Measurements from ENCODE around the gene FAM120B. TPM values are rescaled to one million over a fixed set of nuclear protein-coding genes. Genes with fewer than 3 reads are reported as not detected.
A peak's percentile ranks its signal among the peaks of the same experiment; 100 is the strongest.

FAM120B gene
- total RNA-seq, 1 donor from 2014 or later: 9.9 TPM

DNA sequence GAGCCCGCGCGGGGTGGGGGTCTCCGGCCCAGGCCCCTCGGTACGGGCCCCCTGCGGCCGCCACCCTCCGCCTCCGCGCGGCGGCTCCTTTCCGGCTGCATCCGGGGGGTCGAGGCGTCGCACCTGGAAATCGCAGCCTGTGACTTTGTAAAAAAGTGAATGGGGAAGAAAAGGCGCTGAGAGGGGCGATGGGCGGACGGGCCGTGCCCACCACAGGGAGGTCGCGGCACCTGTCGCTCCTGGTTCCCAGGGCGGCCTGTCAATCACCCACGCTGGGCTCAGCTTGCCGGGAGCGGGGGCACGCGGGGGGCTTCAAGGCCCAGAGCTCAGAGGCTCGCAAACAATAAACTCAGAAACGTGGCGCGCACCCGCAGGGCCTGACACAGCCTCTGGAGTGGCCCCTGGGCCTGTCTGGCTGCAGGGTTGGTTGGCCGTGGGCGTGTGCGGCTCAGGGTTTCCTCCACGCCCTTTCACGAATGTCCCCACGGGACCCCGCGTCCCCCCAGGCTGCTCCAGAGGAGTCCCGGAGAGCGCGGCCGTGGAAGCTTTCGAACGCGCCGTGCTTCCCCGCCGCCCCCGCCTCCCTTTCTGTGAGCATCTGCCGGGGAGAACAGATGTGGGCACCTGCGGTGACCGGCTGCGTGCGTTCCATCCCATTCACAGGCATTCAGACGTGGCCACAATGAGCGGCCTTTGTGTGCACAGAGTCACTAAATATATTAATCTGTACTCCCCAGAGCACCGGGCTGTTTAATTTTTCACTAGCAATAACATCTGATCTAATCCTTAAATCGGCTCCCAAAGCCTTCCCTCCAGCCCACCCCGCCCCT is 9.6 kb upstream of the FAM120B start:
- H3K4me1 ChIP-seq: peaks cover 13 to 34% of the 10 kb centered on the region in 2 donors
- no peaks in the 10 kb centered on the region for H3K9me3 ChIP-seq
- peak overlapping the region; percentile 61 to 70 for H3K4me3 ChIP-seq
- peak in 1 of 2 donors; percentile 57 for DNase-seq (ENCODE audit: low spot score in 2 of 2)
- intact Hi-C loops (cut with DNase I): no loop called here
- H3K36me3 ChIP-seq: no peaks in the 10 kb centered on the region
- TF ChIP-seq, protein P1, sequence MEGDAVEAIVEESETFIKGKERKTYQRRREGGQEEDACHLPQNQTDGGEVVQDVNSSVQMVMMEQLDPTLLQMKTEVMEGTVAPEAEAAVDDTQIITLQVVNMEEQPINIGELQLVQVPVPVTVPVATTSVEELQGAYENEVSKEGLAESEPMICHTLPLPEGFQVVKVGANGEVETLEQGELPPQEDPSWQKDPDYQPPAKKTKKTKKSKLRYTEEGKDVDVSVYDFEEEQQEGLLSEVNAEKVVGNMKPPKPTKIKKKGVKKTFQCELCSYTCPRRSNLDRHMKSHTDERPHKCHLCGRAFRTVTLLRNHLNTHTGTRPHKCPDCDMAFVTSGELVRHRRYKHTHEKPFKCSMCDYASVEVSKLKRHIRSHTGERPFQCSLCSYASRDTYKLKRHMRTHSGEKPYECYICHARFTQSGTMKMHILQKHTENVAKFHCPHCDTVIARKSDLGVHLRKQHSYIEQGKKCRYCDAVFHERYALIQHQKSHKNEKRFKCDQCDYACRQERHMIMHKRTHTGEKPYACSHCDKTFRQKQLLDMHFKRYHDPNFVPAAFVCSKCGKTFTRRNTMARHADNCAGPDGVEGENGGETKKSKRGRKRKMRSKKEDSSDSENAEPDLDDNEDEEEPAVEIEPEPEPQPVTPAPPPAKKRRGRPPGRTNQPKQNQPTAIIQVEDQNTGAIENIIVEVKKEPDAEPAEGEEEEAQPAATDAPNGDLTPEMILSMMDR (IDR thresholded peaks at IDR 0.05): no peak
- no peak overlapping the region for H3K27ac ChIP-seq
- peaks cover 34% of the 10 kb centered on the region for H3K27me3 ChIP-seq

DNA sequence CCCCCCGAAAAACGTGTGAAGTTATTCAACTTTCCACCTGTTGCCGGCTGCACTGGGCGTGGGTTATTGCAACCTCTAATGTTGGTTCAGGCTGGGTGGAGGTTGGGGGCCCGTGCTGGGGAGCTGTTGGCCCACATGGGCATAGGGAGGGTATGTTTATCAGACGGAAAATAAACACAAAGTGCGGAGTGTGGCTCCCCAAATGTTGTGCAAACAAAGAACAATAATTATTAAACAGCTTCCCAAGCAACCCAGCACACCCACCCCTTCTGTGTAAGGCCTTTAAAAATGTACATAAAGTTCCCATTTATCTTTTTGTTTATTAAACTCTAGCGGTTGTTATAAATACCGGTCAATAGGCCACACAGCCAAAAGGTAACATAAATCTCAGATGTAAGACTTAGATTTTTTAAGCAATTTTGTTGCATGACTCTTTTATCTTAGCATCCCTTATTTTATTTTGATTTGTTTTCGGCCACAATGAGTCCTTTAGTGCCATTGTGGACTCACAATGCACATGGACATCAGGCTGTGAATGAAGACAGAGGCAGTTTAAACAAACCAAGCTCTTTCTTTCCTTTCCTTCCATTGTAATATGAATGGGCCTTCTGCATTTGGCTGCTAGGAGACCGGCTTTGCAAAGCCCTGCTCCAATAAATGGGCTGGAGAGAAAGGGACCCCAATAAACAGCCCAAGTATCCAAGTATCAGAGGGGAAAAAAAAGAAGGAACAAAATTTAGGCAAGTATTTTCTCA is 8.8 kb upstream of the FAM120B start:
- H3K36me3 ChIP-seq: no peaks in the 10 kb centered on the region
- peaks cover 13 to 28% of the 10 kb centered on the region in 2 donors for H3K4me1 ChIP-seq
- H3K27ac ChIP-seq: no peak overlapping the region
- peak in 1 of 2 donors; percentile 16 for DNase-seq (ENCODE audit: low spot score in 2 of 2)
- TF ChIP-seq, protein P1 (IDR thresholded peaks at IDR 0.05): no peak
- no peak overlapping the region for H3K4me3 ChIP-seq
- intact Hi-C loops (cut with DNase I): no loop called here
- peaks cover 34% of the 10 kb centered on the region for H3K27me3 ChIP-seq
- no peaks in the 10 kb centered on the region for H3K9me3 ChIP-seq

DNA sequence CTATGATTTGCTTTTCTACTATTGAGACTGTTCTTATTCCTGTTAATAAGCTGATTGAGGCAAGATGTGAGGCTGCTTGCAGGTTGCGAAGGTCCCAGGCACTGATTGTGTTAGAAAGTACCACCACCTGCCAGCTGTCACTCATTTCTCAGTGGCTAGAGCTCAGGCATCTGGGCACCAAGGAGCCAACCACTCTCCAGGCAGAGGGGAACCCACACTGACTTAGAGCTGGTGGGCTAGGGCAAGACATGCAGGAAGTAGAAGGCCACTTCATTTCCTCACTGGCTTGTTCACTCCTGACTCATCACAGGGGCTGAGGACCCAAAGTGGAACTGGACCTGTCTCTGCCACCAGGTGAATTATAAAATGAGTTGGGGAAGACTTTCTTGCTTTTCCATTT is 7.9 kb upstream of the FAM120B start:
- H3K27me3 ChIP-seq: peaks cover 34% of the 10 kb centered on the region
- no peak overlapping the region for H3K27ac ChIP-seq
- H3K9me3 ChIP-seq: no peaks in the 10 kb centered on the region
- intact Hi-C loops (cut with DNase I): no loop called here
- no peaks in the 10 kb centered on the region for H3K36me3 ChIP-seq
- H3K4me3 ChIP-seq: no peak overlapping the region
- DNase-seq (ENCODE audit: low spot score in 2 of 2): peak in 1 of 2 donors; percentile 12
- TF ChIP-seq, protein P1 (IDR thresholded peaks at IDR 0.05): no peak
- peaks cover 13 to 19% of the 10 kb centered on the region in 2 donors for H3K4me1 ChIP-seq

DNA sequence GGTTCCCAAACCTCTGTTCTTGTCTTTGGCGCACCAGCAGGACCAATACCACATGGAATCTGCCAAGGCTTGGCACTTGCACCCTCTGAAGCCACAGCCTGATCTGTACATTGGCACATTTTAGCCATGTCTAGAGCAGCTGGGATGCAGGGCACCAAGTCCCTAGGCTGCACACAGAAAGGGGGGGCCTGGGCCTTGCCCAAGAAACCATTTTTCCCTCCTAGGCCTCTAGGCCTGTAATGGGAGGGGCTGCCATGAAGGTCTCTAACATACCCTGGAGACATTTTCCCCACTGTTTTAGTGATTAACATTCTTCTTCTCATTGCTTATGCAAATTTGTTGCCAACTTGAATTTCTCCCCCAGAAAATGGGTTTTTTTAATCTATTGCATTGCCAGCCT is 5.4 kb upstream of the FAM120B start:
- intact Hi-C loops (cut with DNase I): no loop called here
- Histone ChIP-seq H3K9me3 (no peaks in the 10 kb centered on the region), H3K36me3 (no peaks in the 10 kb centered on the region), H3K4me3 (no peak overlapping the region), H3K27me3 (peaks cover 12% of the 10 kb centered on the region), H3K4me1 (peaks cover 6 to 10% of the 10 kb centered on the region in 2 donors), H3K27ac (no peak overlapping the region)
- TF ChIP-seq, protein P1 (IDR thresholded peaks at IDR 0.05): no peak
- peak in 1 of 2 donors; percentile 22 for DNase-seq (ENCODE audit: low spot score in 2 of 2)

DNA sequence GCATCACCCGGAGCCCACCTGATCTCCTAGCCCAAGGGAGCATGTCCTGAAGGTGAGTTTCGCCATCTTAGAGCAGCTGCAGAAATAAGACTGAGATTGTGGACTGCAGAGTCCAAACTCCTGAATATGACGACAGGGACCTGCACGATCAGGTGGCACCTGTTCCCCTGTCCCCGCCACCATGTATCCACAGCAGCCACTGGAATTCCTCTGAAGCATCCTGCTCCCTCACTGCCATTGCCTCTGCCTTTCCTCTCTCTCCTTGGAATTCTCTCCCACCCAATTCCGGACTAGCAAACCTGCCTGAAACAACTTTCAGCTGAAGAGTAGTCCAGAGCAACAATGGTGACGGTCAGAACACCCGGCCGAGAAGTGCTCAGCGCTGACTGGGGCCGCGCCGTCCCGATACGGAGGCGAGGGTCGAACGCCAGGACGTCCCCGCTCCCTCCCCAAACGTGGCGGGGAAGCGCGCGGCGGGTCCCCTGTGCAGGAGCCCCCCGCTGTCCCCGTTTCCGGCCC is 694 bp upstream of the FAM120B start:
- Histone ChIP-seq H3K36me3 (no peaks in the 10 kb centered on the region), H3K27me3 (no peaks in the 10 kb centered on the region), H3K4me3 (peak overlapping the region; percentile 87 to 90), H3K27ac (peak overlapping the region; percentile 54 to 58), H3K4me1 (peaks cover 0 to 19% of the 10 kb centered on the region in 2 donors), H3K9me3 (no peaks in the 10 kb centered on the region)
- intact Hi-C loops (cut with DNase I): loop anchor here (1.0 kb wide), 1 partner anchor 247 kb away; the partner anchor contains the start of gene PSMB1
- DNase-seq (ENCODE audit: low spot score in 2 of 2): no peak
- TF ChIP-seq, protein P1 (IDR thresholded peaks at IDR 0.05): no peak

All from ascending aorta (tissue), 2 donors.